Sigmoid colon (tissue), 7 donors: ENCODE measurements around the gene PGK2. TPM values are rescaled to one million over a fixed set of nuclear protein-coding genes. Genes with fewer than 3 reads are reported as not detected.
"Not testable (repeated sequence)": the region's sequence is repeated elsewhere in the genome, so short reads cannot be mapped to it uniquely, and the experiment has no call there.

Experiments
- DNase-seq: peaks from one replicate; pipeline ENCODE4 v3.0.0-alpha.2; 2019
- H3K27ac ChIP-seq, 4 donors: fragments of 200-600 bp; sonication (generic); one replicate each; pipeline ENCODE4 v1.5.1; 2016 to 2019; ENCODE audit warnings: mild to moderate bottlenecking in 1 of 4
- H3K27me3 ChIP-seq, 3 donors: fragments of 200-600 bp; sonication (generic); one replicate each; pipeline ENCODE4 v1.5.1; 2019; ENCODE audit warnings: mild to moderate bottlenecking in 1 of 3
- H3K36me3 ChIP-seq, 4 donors: fragments of 200-600 bp; sonication (generic); one replicate each; pipeline ENCODE4 v1.5.1; 2016 to 2019
- H3K4me1 ChIP-seq, 4 donors: fragments of 200-600 bp; sonication (generic); one replicate each; pipeline ENCODE4 v1.5.1; 2017 to 2019
- H3K4me3 ChIP-seq, 4 donors: fragments of 200-600 bp; sonication (generic); one replicate each; pipeline ENCODE4 v1.5.1; 2017 to 2019; ENCODE audit warnings: mild to moderate bottlenecking in 2 of 4, moderate library complexity in 1 of 4
- H3K9me3 ChIP-seq, 4 donors: fragments of 200-600 bp in 3 of 4; sonication (generic) in 3 of 4; one replicate each; pipeline versions ENCODE4 v1.5.1 to v1.6.1; 2013 to 2019
- CTCF ChIP-seq, 4 experiments: fragments of 450-650 bp in 3 of 4; fragments of 200-600 bp in 1 of 4; IDR thresholded peaks; one replicate each; pipeline ENCODE4 v1.5.1; 2016 to 2019; ENCODE audit warnings: antibody characterized with exemption in 4 of 4, mild to moderate bottlenecking in 3 of 4, moderate library complexity in 2 of 4
- EP300 ChIP-seq, 4 donors: sonication (generic); formaldehyde crosslinking; IDR thresholded peaks; one replicate each; pipeline ENCODE4 v1.6.1; 2017; ENCODE audit warnings: antibody characterized with exemption in 4 of 4
- POLR2A ChIP-seq, 2 donors: fragments of 450-650 bp; IDR thresholded peaks; one replicate each; pipeline ENCODE4 v1.6.1; 2016; ENCODE audit warnings: antibody characterized with exemption in 2 of 2, mild to moderate bottlenecking in 2 of 2, moderate library complexity in 2 of 2
- POLR2AphosphoS5 ChIP-seq, 4 donors: sonication (generic); formaldehyde crosslinking; IDR thresholded peaks; one replicate each; pipeline ENCODE4 v1.6.1; 2017; ENCODE audit warnings: antibody characterized with exemption in 4 of 4
- WGBS, 2 donors: extraction: QIAGEN DNeasy Blood & Tissue Kit; methylation state at CpG; one replicate each; pipeline ENCODE4 v1.1.7; 2013; 5-methylcytosine and 5-hydroxymethylcytosine counted together
- intact Hi-C: fragments of 100-400 bp; cut with DNase I; formaldehyde crosslinking; loops from one replicate; pipeline ENCODE4 v1.15.1; 2023
- polyA plus RNA-seq, 3 donors: library from polyadenylated mRNA; stranded (reverse); fragments of 200-250 nt; gene quantifications; one replicate each; pipeline ENCODE4 v1.2.3, GENCODE V29; 2013
- total RNA-seq, 4 donors: library from RNA; depleted of rRNA; stranded (reverse); fragments of >200 nt; gene quantifications; one replicate each; pipeline ENCODE4 v1.1.0, GENCODE V29; 2016
- donor health status: healthy with polysubstance abuse.
- donor health status: Bipolar disorder and iron deficiency.
- donor health status: healthy.

PGK2 gene
- total and polyA plus RNA-seq, 7 donors, result not detected

GRCh38 chr6:49806145-49806544, 19.1 kb upstream of the PGK2 start:
- no peak for DNase-seq
- no peaks in the 10 kb centered on the region for H3K36me3 ChIP-seq
- no peaks in the 10 kb centered on the region for H3K27me3 ChIP-seq
- no peak for TF ChIP-seq POLR2A (IDR thresholded peaks at IDR 0.05)
- TF ChIP-seq EP300 (IDR thresholded peaks at IDR 0.05), result no peak
- no peak for TF ChIP-seq CTCF (IDR thresholded peaks at IDR 0.05)
- no peak for TF ChIP-seq POLR2AphosphoS5 (IDR thresholded peaks at IDR 0.05)
- H3K4me1 ChIP-seq, result no peaks in the 10 kb centered on the region
- H3K27ac ChIP-seq, result no peak overlapping the region
- no peak overlapping the region for H3K4me3 ChIP-seq
- 88 to 90% methylated on average over 4 of the region's 4 CpGs for WGBS, 2 donors
- no peaks in the 10 kb centered on the region for H3K9me3 ChIP-seq
- intact Hi-C loops, result no loop called here

GRCh38 chr6:49805246-49805645, 18.2 kb upstream of the PGK2 start:
- intact Hi-C loops, result no loop called here
- TF ChIP-seq EP300 (IDR thresholded peaks at IDR 0.05) (no peak), CTCF (IDR thresholded peaks at IDR 0.05) (no peak), POLR2AphosphoS5 (IDR thresholded peaks at IDR 0.05) (no peak), POLR2A (IDR thresholded peaks at IDR 0.05) (no peak)
- no peaks in the 10 kb centered on the region for H3K36me3 ChIP-seq
- H3K27ac ChIP-seq, result no peak overlapping the region
- H3K27me3 ChIP-seq, result no peaks in the 10 kb centered on the region
- WGBS, 2 donors, result 61 to 75% methylated on average over 3 of the region's 3 CpGs
- DNase-seq, result no peak
- H3K9me3 ChIP-seq, result no peaks in the 10 kb centered on the region
- no peaks in the 10 kb centered on the region for H3K4me1 ChIP-seq
- no peak overlapping the region for H3K4me3 ChIP-seq

- Histone ChIP-seq H3K4me1 (no peaks in the 10 kb centered on the region), H3K9me3 (no peaks in the 10 kb centered on the region), H3K27ac (no peak overlapping the region), H3K4me3 (no peak overlapping the region), H3K27me3 (no peaks in the 10 kb centered on the region), H3K36me3 (no peaks in the 10 kb centered on the region)
- 90 to 92% methylated on average over 8 of the region's 8 CpGs for WGBS, 2 donors
- intact Hi-C loops, result no loop called here
- no peak for DNase-seq
- TF ChIP-seq POLR2AphosphoS5 (IDR thresholded peaks at IDR 0.05) (no peak), EP300 (IDR thresholded peaks at IDR 0.05) (no peak), CTCF (IDR thresholded peaks at IDR 0.05) (no peak), POLR2A (IDR thresholded peaks at IDR 0.05) (no peak)
Observed at GRCh38 chr6:49801525-49801924, 14.4 kb upstream of the PGK2 start.

GRCh38 chr6:49799090-49799489, 12.0 kb upstream of the PGK2 start:
- Histone ChIP-seq H3K9me3 (no peaks in the 10 kb centered on the region), H3K27me3 (no peaks in the 10 kb centered on the region), H3K27ac (no peak overlapping the region), H3K4me3 (no peak overlapping the region), H3K4me1 (no peaks in the 10 kb centered on the region), H3K36me3 (no peaks in the 10 kb centered on the region)
- intact Hi-C loops, result no loop called here
- TF ChIP-seq EP300 (IDR thresholded peaks at IDR 0.05) (no peak), CTCF (IDR thresholded peaks at IDR 0.05) (no peak), POLR2AphosphoS5 (IDR thresholded peaks at IDR 0.05) (no peak), POLR2A (IDR thresholded peaks at IDR 0.05) (no peak)
- DNase-seq, result no peak
- WGBS, 2 donors, result 92 to 93% methylated on average over 1 of the region's 1 CpG

GRCh38 chr6:49796842-49797455, 9.9 kb upstream of the PGK2 start:
- H3K4me3 ChIP-seq, H3K4me1 ChIP-seq, intact Hi-C loops, DNase-seq, H3K27me3 ChIP-seq, H3K9me3 ChIP-seq, H3K36me3 ChIP-seq, H3K27ac ChIP-seq: not testable (repeated sequence)
- WGBS, 2 donors, result 76 to 84% methylated on average over 21 of the region's 21 CpGs
